ENCODE measurements around the gene XRCC2. TPM values are rescaled to one million over a fixed set of nuclear protein-coding genes. Genes with fewer than 3 reads are reported as not detected.

The XRCC2 gene
- total RNA-seq, 4 donors from 2014 or later, result 0.64 to 2.6 (median 1.1) TPM

DNA sequence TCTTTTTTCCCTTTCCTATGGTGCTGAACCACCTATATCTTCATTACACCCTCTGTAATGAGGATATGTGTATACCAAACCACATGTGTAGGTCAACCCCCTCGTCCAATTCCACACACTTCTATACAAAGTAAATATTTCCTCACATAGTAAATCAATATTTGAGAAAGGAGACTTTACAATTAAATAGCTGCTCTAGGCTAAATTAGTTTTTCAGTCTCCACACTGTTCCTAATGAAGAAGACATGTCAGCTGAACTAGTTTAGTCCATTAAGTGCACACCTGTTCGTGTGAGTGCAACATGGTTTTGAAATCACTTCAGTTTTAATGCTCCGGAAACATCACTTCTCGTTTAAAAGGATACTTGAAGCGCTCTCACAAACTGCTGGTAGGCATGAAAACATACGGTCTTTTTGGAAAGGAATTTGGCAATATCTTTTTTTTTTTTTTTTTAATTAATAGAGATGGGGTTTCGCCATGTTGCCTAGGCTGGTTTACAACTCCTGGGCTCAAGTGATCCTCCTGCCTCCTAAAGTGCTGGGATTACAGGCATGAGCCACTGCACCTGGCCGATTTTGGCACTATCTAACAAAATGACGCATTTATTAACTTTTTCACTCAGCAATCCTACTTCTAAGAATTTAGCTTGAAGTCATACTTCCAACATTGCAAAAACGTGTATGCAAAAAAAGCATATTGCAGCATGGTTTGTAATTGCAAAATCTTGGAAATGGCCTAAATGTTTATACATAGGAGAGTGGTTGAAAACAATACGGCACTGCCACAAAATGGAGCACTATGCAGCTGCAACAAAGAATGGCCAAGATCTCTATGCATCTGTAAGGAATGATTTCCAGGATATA lies 2.1 kb upstream of the XRCC2 start:
- no peak overlapping the region for H3K4me3 ChIP-seq
- no peak for DNase-seq (ENCODE audit: low spot score in 2 of 2)
- no peaks in the 10 kb centered on the region for H3K27me3 ChIP-seq
- peaks cover 14% of the 10 kb centered on the region for H3K4me1 ChIP-seq
- no peaks in the 10 kb centered on the region for H3K9me3 ChIP-seq
- TF ChIP-seq, protein P1, sequence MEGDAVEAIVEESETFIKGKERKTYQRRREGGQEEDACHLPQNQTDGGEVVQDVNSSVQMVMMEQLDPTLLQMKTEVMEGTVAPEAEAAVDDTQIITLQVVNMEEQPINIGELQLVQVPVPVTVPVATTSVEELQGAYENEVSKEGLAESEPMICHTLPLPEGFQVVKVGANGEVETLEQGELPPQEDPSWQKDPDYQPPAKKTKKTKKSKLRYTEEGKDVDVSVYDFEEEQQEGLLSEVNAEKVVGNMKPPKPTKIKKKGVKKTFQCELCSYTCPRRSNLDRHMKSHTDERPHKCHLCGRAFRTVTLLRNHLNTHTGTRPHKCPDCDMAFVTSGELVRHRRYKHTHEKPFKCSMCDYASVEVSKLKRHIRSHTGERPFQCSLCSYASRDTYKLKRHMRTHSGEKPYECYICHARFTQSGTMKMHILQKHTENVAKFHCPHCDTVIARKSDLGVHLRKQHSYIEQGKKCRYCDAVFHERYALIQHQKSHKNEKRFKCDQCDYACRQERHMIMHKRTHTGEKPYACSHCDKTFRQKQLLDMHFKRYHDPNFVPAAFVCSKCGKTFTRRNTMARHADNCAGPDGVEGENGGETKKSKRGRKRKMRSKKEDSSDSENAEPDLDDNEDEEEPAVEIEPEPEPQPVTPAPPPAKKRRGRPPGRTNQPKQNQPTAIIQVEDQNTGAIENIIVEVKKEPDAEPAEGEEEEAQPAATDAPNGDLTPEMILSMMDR (IDR thresholded peaks at IDR 0.05), result no peak
- TF ChIP-seq EP300 (IDR thresholded peaks at IDR 0.05), result no peak
- TF ChIP-seq POLR2A (IDR thresholded peaks at IDR 0.05), result no peak
- no peak for TF ChIP-seq POLR2AphosphoS5 (IDR thresholded peaks at IDR 0.05)
- no peaks in the 10 kb centered on the region for H3K36me3 ChIP-seq
- H3K27ac ChIP-seq, result no peak overlapping the region
- 77% methylated on average over 11 of the region's 11 CpGs for WGBS

DNA sequence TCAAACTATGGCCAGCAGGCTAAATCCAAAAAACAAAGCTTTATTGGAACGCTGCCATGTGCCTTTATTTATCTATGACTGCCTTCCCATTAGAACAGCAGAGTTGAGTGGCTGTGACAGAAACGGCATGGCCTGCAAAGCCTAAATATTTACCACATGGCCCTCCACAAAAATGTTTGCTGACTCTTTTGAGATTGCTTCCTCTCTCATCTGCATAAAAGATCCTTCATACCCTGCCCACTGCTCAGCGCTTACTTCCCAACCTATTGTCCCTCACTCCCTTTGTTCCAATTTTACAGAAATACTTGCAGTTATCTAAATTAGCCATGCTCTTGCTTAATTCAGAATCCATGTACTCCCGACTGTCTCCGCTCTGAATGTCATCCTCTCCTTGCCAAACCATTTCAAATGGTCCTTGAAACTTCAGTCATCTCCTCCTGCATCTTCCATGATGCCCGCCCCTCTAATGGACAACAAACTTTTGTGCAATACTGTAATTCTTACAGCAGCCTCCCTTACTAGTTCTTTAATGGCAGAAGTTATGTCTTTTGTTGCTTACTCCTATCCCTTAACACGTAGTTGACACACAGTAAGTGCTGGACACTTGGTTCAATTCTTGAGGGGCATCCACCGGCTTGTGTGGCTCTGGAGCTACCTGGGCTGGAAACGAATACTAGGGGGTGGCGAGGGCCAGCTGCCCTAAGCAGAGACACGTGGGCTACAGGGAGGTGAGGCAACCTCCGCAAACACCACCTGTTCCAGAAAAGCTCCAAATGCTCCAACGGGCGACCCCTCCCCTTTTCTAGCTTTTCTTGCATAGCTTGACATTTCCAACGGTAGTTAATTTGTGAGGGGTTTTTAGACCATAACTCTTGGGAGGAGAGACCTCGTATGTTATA lies 832 bp downstream of the XRCC2 start:
- no peaks in the 10 kb centered on the region for H3K36me3 ChIP-seq
- TF ChIP-seq POLR2AphosphoS5 (IDR thresholded peaks at IDR 0.05), result no peak
- TF ChIP-seq EP300 (IDR thresholded peaks at IDR 0.05), result no peak
- no peak for TF ChIP-seq POLR2A (IDR thresholded peaks at IDR 0.05)
- TF ChIP-seq, protein P1 (IDR thresholded peaks at IDR 0.05), result no peak
- peaks cover 14% of the 10 kb centered on the region for H3K4me1 ChIP-seq
- WGBS, result 14% methylated on average over 16 of the region's 16 CpGs
- no peaks in the 10 kb centered on the region for H3K9me3 ChIP-seq
- DNase-seq (ENCODE audit: low spot score in 2 of 2), result no peak
- H3K27me3 ChIP-seq, result no peaks in the 10 kb centered on the region
- H3K27ac ChIP-seq, result no peak overlapping the region
- H3K4me3 ChIP-seq, result peak overlapping the region; percentile 86

DNA sequence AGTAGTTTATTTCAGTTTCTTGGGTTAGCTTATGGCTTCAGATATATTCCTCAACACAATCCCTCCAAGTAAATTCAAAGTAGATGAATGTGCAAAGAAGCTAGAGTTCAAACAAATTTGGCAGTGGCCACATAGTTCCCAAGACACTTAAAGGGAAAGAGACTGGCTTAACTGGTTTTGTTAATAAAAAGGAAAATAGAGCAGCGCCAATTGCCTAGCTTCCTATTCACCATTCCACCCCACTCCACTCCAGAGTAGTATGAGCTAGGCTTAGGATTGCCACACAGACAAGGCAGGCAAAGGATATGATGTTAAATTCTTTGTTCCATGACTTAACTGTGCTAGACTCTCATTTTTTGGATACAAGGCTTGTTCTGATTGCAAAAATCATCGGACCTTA lies 2.0 kb downstream of the XRCC2 start:
- Histone ChIP-seq H3K9me3 (no peaks in the 10 kb centered on the region), H3K36me3 (no peaks in the 10 kb centered on the region), H3K4me1 (peaks cover 14% of the 10 kb centered on the region), H3K4me3 (no peak overlapping the region), H3K27ac (no peak overlapping the region), H3K27me3 (no peaks in the 10 kb centered on the region)
- DNase-seq (ENCODE audit: low spot score in 2 of 2), result no peak
- TF ChIP-seq EP300 (IDR thresholded peaks at IDR 0.05) (no peak), POLR2A (IDR thresholded peaks at IDR 0.05) (no peak), POLR2AphosphoS5 (IDR thresholded peaks at IDR 0.05) (no peak)
- TF ChIP-seq, protein P1 (IDR thresholded peaks at IDR 0.05), result no peak
- 73% methylated on average over 2 of the region's 2 CpGs for WGBS

DNA sequence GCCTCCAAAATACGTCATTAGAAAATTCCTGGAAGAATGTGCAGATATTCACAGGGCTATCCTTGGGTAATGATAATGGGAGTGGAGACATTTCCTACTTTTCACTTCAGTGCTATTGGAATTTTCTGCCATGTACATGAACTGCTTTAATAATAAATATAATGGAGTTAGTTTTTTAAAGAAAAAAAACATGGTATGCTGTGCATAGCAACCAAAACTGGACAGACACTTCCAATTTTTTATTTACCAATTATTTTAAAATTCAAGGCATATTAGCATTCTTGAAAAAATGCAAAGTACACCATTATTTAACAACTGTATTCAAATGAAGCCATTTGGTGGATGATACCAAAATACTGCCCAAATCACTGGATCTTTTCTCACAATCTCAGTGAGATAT lies 3.3 kb downstream of the XRCC2 start:
- WGBS, result 100% methylated on average over 1 of the region's 1 CpG
- H3K4me3 ChIP-seq, result no peak overlapping the region
- TF ChIP-seq POLR2A (IDR thresholded peaks at IDR 0.05), result no peak
- no peak for TF ChIP-seq POLR2AphosphoS5 (IDR thresholded peaks at IDR 0.05)
- TF ChIP-seq EP300 (IDR thresholded peaks at IDR 0.05), result no peak
- TF ChIP-seq, protein P1 (IDR thresholded peaks at IDR 0.05), result no peak

DNA sequence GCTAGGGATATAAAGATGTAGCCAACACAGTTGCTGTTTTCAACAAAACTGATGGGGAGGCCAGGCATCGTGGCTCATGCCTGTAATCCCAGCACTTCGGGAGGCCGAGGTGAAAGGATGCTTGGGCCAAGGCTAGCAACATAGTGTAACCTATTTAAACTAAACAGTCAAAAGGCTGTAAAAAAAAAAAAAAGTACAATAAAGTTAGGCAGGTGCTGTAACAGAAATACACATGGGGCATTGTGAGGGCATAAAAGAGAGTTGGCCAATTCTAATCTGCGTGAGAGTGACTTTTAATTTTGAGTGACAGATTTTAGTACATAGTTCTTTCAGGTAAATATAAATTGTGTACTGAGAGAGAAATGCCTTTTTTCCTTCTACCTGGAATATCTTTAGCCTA lies 6.2 kb downstream of the XRCC2 start:
- Histone ChIP-seq H3K4me1 (peaks cover 4% of the 10 kb centered on the region), H3K4me3 (no peak overlapping the region), H3K36me3 (no peaks in the 10 kb centered on the region), H3K9me3 (no peaks in the 10 kb centered on the region), H3K27ac (no peak overlapping the region), H3K27me3 (no peaks in the 10 kb centered on the region)
- no peak for DNase-seq (ENCODE audit: low spot score in 2 of 2)
- WGBS, result over 99% methylated on average over 4 of the region's 4 CpGs
- TF ChIP-seq POLR2AphosphoS5 (IDR thresholded peaks at IDR 0.05) (no peak), EP300 (IDR thresholded peaks at IDR 0.05) (no peak), POLR2A (IDR thresholded peaks at IDR 0.05) (no peak)
- TF ChIP-seq, protein P1 (IDR thresholded peaks at IDR 0.05), result no peak

More for the DNA sequence above, 3.3 kb downstream of the XRCC2 start:
- Histone ChIP-seq H3K36me3 (no peaks in the 10 kb centered on the region), H3K9me3 (no peaks in the 10 kb centered on the region), H3K27ac (no peak overlapping the region), H3K4me1 (peaks cover 14% of the 10 kb centered on the region), H3K27me3 (no peaks in the 10 kb centered on the region)
- DNase-seq (ENCODE audit: low spot score in 2 of 2), result no peak
